ENCODE results near the gene NUP188.

GRCh38 chr9:128916204-128916603, 31.3 kb upstream of the NUP188 start:
- no peak for TF ChIP-seq CTCF (IDR thresholded peaks at IDR 0.05; ENCODE audit: low read depth, low read length, poor library complexity, severe bottlenecking)
- TF ChIP-seq EZH2phosphoT487 (IDR thresholded peaks at IDR 0.05; ENCODE audit: borderline replicate concordance, low read length) = no peak

All from DOHH2 (cell line).